Mucosa of stomach (tissue), 1 donor: ENCODE results near the gene BRI3.

Experiments used
- H3K27me3 ChIP-seq: one replicate; pipeline ENCODE4 v1.7.0; 2013; ENCODE audit warnings: mild to moderate bottlenecking, low read length; ENCODE audit not compliant: control insufficient read depth, insufficient read depth
- H3K36me3 ChIP-seq: one replicate; pipeline ENCODE4 v1.7.0; 2013; ENCODE audit warnings: low read length; ENCODE audit not compliant: control insufficient read depth, insufficient read depth
- H3K4me1 ChIP-seq: one replicate; pipeline ENCODE4 v1.7.0; 2013; ENCODE audit warnings: mild to moderate bottlenecking, low read length; ENCODE audit not compliant: control insufficient read depth, insufficient read depth
- H3K4me3 ChIP-seq: one replicate; pipeline ENCODE4 v1.7.0; 2013; ENCODE audit warnings: low read length
- H3K9ac ChIP-seq: one replicate; pipeline ENCODE4 v1.7.0; 2013; ENCODE audit warnings: mild to moderate bottlenecking, low read length, moderate library complexity
- H3K9me3 ChIP-seq: one replicate; pipeline ENCODE4 v1.7.0; 2013; ENCODE audit warnings: mild to moderate bottlenecking, low read length, moderate library complexity; ENCODE audit not compliant: control insufficient read depth
- donor health status: Pancreatic carcinoma.

The BRI3 gene, protein sequence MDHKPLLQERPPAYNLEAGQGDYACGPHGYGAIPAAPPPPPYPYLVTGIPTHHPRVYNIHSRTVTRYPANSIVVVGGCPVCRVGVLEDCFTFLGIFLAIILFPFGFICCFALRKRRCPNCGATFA

DNA sequence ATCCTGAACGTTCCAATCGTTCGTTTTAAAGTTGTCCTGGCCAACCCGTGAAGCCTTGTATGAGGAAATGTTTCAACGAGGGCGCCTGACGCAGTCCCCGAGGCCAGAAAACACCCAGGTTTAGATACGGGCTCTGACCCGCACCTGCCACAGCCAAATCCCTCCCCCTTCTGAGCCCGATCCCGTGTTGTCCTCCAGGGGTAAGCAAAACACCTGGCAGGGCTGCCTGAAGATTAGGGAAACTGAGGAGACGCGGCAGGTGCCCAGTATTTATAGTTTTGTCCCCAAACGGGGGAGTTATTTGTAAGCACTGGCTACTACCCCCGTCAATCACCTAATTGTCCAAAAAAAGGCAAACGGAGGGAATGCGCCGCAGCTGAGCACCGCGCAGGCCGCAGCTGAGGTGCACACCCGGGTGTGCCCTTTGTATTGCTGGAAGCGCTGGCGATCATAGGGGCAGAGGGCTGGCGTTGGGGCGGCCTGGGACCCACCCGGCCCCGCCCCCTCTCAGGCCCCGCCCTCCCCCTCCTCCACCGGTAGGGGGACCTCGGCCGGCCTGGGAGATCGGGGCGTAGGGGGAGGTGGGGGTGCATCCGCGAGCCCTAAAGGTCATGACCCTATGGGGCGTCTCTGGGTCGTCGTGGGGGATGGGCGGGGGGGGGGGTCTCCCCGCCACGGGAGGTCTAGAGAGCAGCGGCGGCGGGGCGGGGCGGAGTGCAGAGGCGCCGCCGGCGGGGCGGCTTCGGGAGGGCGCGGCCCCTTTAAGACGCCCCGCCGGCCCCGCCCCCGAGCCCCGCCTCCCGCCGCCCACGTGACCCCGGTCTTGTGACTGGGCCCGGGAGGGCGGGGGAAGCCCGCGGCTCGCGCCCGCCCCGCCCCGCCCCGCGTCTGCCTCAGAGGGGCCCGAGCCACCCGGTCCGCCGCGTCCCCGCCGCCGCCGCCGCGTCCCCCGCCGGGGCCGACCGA, at the start of gene BRI3:
Gene BRI3 (plus strand): TSS at position 896 of the 966 bp plus-strand sequence. CDS start 110 bp downstream, outside the sequence.
- peak within 1 kb of the TSS; percentile 97 for H3K9ac ChIP-seq
- H3K4me1 ChIP-seq = peaks cover 67% of the 10 kb centered on the region
- no peaks in the 10 kb centered on the region for H3K9me3 ChIP-seq
- H3K36me3 ChIP-seq = peaks cover 7% of the 10 kb centered on the region
- no peaks in the 10 kb centered on the region for H3K27me3 ChIP-seq
- H3K4me3 ChIP-seq = peak within 1 kb of the TSS; percentile 96

DNA sequence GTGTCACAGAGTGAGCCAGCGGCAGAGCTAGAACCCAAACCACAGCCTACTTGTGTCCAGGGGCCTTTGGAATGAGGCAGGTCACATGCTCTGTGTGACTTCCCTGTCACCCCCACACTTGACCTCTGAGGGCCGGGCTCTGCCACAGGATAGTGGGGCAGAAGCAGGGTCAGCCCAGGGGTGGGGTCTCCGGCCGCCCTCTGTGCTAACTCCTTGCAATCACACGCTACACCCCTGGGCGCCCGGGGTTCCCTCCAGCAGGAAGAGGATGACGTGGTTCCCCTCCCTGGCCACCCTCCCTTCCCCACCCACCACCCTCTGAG, 49.3 kb upstream of the BRI3 start:
- Histone ChIP-seq H3K4me1 (no peaks in the 10 kb centered on the region), H3K4me3 (no peak overlapping the region), H3K9ac (no peak overlapping the region), H3K9me3 (no peaks in the 10 kb centered on the region), H3K36me3 (peaks cover 7% of the 10 kb centered on the region), H3K27me3 (no peaks in the 10 kb centered on the region)

DNA sequence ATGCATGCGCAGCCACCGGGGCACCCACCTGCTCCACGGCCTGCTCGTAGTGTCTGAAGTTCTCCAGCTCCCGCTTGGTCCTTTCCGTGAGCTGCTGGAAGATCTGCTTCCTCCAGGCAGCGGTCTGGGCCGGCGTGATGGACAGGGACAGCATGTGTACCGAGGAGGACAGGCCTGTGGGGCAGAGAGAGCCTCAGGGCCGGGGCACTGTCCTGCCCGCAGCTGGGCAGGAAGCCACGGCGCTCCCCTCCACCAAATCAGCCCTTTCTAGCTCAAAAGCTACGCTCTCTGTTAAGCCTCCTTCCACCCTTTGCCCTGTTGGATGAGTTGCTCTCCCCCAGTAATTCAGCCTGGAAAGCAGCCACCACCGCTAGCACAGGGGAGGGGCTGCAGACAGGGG, 48.7 kb upstream of the BRI3 start:
- Histone ChIP-seq H3K4me3 (no peak overlapping the region), H3K9ac (no peak overlapping the region), H3K9me3 (no peaks in the 10 kb centered on the region), H3K27me3 (no peaks in the 10 kb centered on the region), H3K4me1 (no peaks in the 10 kb centered on the region), H3K36me3 (peaks cover 7% of the 10 kb centered on the region)

DNA sequence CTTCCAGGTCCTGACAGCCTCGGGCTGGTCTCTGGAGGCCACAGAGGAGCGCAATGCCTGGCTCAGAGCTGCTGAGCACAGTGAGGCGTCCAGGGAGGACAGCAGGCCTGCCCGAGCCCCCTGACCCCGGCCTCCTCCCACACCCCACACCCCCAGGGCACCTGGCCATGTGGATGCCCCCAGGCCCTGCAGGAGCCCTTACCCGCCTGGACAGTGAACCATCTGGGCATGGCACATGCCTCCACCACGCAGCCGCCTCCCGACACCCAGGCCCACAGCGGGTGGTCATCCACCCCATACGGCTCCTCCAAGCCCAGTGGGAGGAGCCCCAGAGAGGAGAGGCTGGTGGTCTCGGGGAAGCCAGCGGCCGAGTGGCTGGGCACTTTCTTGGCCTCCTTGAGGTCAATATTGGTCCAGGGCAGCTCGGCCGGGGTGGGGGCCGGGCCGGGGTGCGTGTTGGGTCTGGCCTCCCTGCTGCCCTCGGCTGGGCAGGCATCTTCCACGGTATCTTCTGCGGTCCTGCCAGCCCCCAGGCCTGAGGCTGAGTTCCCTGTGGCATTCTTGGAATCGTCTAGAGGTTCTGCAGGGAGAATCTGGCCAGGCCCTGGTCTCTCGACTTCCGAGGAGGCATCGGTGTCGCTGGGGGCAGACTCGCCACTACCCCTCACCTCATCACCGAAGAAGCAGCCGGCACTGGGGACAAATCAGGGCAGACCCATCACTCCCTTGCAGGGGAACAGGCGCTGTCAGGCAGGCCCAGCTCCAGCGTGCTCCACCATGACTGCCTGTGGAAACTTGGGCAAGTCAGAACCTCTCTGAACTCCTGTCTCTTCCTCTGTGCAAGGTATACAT, 48.0 kb upstream of the BRI3 start:
- Histone ChIP-seq H3K36me3 (peaks cover 2% of the 10 kb centered on the region), H3K4me1 (no peaks in the 10 kb centered on the region), H3K4me3 (no peak overlapping the region), H3K27me3 (no peaks in the 10 kb centered on the region), H3K9ac (no peak overlapping the region), H3K9me3 (no peaks in the 10 kb centered on the region)

DNA sequence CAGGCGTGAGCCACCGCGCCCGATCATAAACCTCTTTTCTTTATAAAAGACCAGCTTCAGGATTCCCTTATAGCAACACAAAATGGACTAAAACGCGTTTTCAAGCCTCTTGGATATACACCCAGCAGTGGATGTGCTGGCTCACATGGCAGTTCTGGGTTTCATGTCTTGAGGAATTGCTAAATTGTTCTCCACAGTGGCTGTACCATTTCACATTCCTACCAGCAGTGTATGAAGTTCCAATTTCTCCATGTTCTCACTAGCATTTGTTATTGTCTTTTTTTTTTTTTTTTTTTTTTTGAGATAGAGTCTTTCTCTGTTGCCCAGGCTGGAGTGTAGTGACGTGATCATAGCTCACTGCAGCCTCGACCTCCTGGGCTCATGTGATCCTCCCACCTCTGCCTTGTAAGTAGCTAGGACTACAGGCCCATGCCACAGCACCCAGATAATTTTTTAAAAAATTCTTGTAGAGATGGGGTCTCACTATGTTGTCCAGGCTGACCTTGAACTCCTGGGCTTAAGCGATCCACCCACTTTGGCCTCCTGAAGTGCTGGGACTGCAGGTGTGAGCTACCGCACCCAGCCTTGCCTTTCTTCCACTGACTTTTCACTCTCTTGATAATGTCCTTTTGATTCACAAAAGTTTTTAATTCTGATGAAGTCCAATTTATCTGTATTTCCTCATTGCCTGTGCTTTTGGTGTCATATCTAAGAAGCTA, 46.9 kb upstream of the BRI3 start:
- no peak overlapping the region for H3K4me3 ChIP-seq
- no peaks in the 10 kb centered on the region for H3K4me1 ChIP-seq
- no peaks in the 10 kb centered on the region for H3K9me3 ChIP-seq
- H3K36me3 ChIP-seq = no peaks in the 10 kb centered on the region
- H3K9ac ChIP-seq = no peak overlapping the region
- no peaks in the 10 kb centered on the region for H3K27me3 ChIP-seq

DNA sequence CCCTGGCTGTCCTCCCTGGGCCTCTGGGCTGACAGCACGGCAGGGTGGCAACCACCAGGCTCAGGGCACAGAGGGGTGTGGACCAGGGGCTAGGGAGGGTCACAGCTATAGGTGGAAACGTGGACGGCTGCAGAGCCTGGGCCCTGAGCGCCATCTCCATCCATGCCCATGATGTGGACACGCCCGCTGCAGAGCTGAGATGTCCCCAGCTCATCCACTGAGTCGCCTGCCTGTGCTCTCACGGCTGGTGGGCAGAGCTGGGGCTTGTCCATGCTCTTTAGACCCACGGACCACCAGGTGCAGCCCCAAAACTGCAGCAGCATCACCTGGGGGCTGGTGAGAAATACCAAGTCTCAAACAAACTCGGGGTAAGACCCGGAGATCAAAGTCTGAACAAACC, 45.6 kb upstream of the BRI3 start:
- no peaks in the 10 kb centered on the region for H3K9me3 ChIP-seq
- H3K4me3 ChIP-seq = no peak overlapping the region
- H3K36me3 ChIP-seq = no peaks in the 10 kb centered on the region
- no peak overlapping the region for H3K9ac ChIP-seq
- H3K4me1 ChIP-seq = no peaks in the 10 kb centered on the region
- H3K27me3 ChIP-seq = no peaks in the 10 kb centered on the region

DNA sequence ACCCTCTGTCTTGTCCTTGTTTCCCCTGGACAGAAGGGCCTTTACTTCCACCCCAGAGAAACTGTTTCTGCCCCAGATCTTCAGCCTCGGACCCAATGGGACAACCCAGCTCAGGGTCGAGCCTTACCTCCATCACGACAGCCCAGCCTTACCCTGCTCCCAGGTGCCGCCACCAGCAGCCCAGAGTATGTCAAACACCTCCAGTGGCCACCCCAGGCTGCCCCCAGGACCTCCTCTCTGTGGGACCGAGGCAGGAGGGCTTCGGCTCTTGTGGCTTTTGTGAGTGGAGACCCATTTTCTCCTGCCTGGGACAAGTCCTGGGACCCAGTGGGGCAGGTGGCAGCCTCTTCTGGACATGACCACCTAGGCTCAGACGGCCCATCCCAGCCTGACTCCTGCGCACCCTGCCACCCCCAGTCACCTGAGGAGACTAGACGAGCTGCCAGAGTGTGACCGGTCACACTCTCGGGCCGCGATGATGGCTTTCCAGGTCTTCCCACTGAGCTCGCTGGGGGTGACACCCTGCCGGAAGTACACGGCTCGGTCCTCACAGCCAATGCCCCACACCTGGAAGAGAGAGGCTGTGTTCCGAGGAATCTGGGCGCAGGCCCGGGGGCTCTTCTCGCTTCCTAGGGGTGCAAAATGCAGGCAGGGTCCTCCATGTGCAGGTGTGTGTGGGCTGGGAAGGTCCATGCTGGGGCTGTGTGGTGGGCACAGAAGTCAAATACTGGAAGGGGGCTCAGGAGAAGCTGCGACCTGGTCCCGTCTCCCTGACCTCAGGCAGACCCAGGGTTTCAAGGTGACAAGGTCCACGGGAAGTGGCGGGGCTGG, 44.9 kb upstream of the BRI3 start:
- Histone ChIP-seq H3K9ac (no peak overlapping the region), H3K36me3 (no peaks in the 10 kb centered on the region), H3K4me3 (no peak overlapping the region), H3K4me1 (no peaks in the 10 kb centered on the region), H3K27me3 (no peaks in the 10 kb centered on the region), H3K9me3 (no peaks in the 10 kb centered on the region)

DNA sequence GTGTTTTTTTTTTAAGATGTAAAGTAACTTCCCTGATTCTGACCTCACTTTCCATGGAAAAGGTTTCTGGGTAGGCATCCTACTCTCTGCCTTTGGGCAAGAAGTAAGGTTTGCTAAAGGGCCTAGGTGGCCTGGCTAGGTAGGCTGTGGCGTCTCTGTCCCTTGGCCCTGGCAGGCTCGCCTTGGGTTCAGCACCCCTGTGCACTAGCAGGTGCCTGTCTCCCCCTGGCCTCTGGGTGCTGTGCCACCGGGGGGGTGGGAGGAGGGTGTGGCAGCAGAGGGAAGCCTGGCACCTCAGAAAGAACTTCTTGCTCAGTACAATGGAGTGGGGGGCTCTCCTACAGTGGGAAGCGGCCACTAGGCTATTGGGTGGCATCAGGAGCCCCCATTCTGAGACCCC, 43.4 kb upstream of the BRI3 start:
- Histone ChIP-seq H3K9ac (no peak overlapping the region), H3K27me3 (no peaks in the 10 kb centered on the region), H3K4me3 (no peak overlapping the region), H3K36me3 (no peaks in the 10 kb centered on the region), H3K9me3 (no peaks in the 10 kb centered on the region), H3K4me1 (no peaks in the 10 kb centered on the region)

DNA sequence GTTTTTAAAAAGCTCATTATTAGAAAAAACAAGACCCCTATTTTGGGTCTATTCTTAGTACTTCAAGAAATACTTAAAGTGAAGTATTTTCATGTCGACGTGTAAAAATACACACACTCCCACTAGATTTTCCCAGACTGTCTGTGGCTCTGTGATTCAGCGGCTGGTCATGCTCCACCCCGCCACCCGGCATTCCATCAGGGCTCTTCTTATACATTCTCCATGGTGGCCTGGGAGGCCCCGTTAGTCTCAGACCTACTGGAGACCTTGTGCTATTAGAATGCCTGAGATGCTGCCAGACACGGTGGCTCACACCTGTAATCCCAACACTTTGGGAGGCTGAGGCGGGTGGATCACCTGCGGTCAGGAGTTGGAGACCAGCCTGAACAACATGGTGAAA, 42.5 kb upstream of the BRI3 start:
- H3K4me3 ChIP-seq = no peak overlapping the region
- H3K27me3 ChIP-seq = no peaks in the 10 kb centered on the region
- H3K9ac ChIP-seq = no peak overlapping the region
- H3K4me1 ChIP-seq = no peaks in the 10 kb centered on the region
- H3K9me3 ChIP-seq = no peaks in the 10 kb centered on the region
- no peaks in the 10 kb centered on the region for H3K36me3 ChIP-seq

DNA sequence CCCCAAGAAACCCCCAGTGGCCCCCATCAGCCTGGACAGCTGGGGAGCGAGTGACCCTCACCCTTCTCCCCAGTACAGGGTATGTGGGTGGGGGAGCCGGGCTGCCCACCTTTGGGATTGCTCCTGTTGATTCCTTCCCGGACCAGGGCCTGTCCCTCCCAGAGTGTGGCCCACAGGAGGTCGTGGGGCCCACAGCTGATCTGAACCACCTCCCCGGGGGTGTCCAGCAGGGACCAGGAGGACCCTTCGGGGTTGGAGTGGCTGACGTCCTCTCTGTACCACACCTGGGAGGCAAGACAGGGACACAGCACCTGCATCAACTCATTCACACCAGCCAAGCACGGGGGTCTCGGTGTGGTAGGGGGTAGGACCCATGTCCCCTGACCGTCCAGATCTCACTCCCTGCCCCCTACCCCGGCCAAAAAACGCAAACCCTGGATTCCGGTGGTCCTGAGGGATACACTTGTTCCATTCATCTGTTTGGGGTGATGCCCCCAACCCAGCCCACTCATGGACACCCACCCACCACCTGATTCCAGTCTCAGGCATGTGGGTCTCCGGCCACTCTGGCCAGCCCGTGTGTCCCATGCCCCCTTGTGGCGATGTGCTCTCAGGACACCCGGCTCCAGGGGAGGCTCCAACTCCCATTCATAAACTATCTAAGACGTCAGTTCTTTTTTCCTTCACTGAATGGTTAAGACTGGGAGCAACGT, 40.4 kb upstream of the BRI3 start:
- peaks cover 4% of the 10 kb centered on the region for H3K36me3 ChIP-seq
- no peaks in the 10 kb centered on the region for H3K27me3 ChIP-seq
- no peak overlapping the region for H3K4me3 ChIP-seq
- H3K9me3 ChIP-seq = no peaks in the 10 kb centered on the region
- peak overlapping the region; percentile 22 for H3K9ac ChIP-seq
- H3K4me1 ChIP-seq = no peaks in the 10 kb centered on the region
